Measurements from ENCODE around the gene CAMSAP1. TPM values are rescaled to one million over a fixed set of nuclear protein-coding genes. Genes with fewer than 3 reads are reported as not detected.

CAMSAP1 gene
- total RNA-seq, 1 experiment from 2014 or later, result 24.8 TPM

- ATAC-seq (no peak), DNase-seq (ENCODE audit: low read depth, low spot score) (no peak)
- no peak for TF ChIP-seq CTCF (IDR thresholded peaks at IDR 0.05)
- TF ChIP-seq POLR2AphosphoS5 (IDR thresholded peaks at IDR 0.05; ENCODE audit: low read depth, low read length), result no peak
- no peak for TF ChIP-seq SIN3A (IDR thresholded peaks at IDR 0.05; ENCODE audit: borderline replicate concordance, insufficient read depth, low read depth, low read length)
- no peak for TF ChIP-seq REST (IDR thresholded peaks at IDR 0.05; ENCODE audit: insufficient read depth in 1 of 2, low read depth in 2 of 2, low read length in 1 of 2)
- no peak for TF ChIP-seq TCF7L2 (IDR thresholded peaks at IDR 0.05; ENCODE audit: low read depth, low read length)
- CTCF ChIA-PET, result no interaction called here
- Histone ChIP-seq H3K27ac (ENCODE audit: low read length) (no peak overlapping the region), H3K4me1 (ENCODE audit: control insufficient read depth, insufficient read depth, low read length) (no peaks in the 10 kb centered on the region), H3K27me3 (ENCODE audit: control insufficient read depth, insufficient read depth, low read length) (no peaks in the 10 kb centered on the region), H3K36me3 (ENCODE audit: control insufficient read depth, insufficient read depth, low read length) (no peaks in the 10 kb centered on the region; the same call in 1 of the 2 replicates), H3K4me3 (ENCODE audit: low read depth in 2 of 2, low read length in 2 of 2) (no peak overlapping the region), H3K9me3 (ENCODE audit: control insufficient read depth, insufficient read depth, low read depth, low read length) (no peaks in the 10 kb centered on the region)
- no TSS peak for BruUV-seq (replicated peaks)
- POLR2A ChIA-PET, result no interaction called here
- in situ Hi-C loops (cut with HindIII; ENCODE audit: low pct_unique_long_range_greater_than_20kb, low sequenced_read_pairs), result no loop called here
- intact Hi-C loops (cut with micrococcal nuclease; ENCODE audit: unreplicated experiment), result no loop called here
Observed at GRCh38 chr9:135932656-135933055, 25.3 kb upstream of the CAMSAP1 start.

GRCh38 chr9:135931349-135931820 lies 24.0 kb upstream of the CAMSAP1 start:
- Histone ChIP-seq H3K27ac (ENCODE audit: low read length) (no peak overlapping the region), H3K36me3 (ENCODE audit: control insufficient read depth, insufficient read depth, low read length) (no peaks in the 10 kb centered on the region; the same call in 1 of the 2 replicates), H3K27me3 (ENCODE audit: control insufficient read depth, insufficient read depth, low read length) (no peaks in the 10 kb centered on the region), H3K4me3 (ENCODE audit: low read depth in 2 of 2, low read length in 2 of 2) (no peak overlapping the region), H3K9me3 (ENCODE audit: control insufficient read depth, insufficient read depth, low read depth, low read length) (no peaks in the 10 kb centered on the region), H3K4me1 (ENCODE audit: control insufficient read depth, insufficient read depth, low read length) (peaks cover 11% of the 10 kb centered on the region)
- TF ChIP-seq TCF7L2 (IDR thresholded peaks at IDR 0.05; ENCODE audit: low read depth, low read length) (no peak), REST (IDR thresholded peaks at IDR 0.05; ENCODE audit: insufficient read depth in 1 of 2, low read depth in 2 of 2, low read length in 1 of 2) (no peak), CTCF (IDR thresholded peaks at IDR 0.05) (no peak), POLR2AphosphoS5 (IDR thresholded peaks at IDR 0.05; ENCODE audit: low read depth, low read length) (no peak), SIN3A (IDR thresholded peaks at IDR 0.05; ENCODE audit: borderline replicate concordance, insufficient read depth, low read depth, low read length) (no peak)
- CTCF ChIA-PET, result no interaction called here
- intact Hi-C loops (cut with micrococcal nuclease; ENCODE audit: unreplicated experiment), result no loop called here
- no TSS peak for BruUV-seq (replicated peaks)
- in situ Hi-C loops (cut with HindIII; ENCODE audit: low pct_unique_long_range_greater_than_20kb, low sequenced_read_pairs), result no loop called here
- DNase-seq (ENCODE audit: low read depth, low spot score) (no peak), ATAC-seq (no peak)
- POLR2A ChIA-PET, result no interaction called here
